ENCODE results near the gene CXCL13. TPM values are rescaled to one million over a fixed set of nuclear protein-coding genes. Genes with fewer than 3 reads are reported as not detected.

CXCL13 gene
- total and polyA plus RNA-seq, 2 donors = 1.9 to 55.3 TPM

Other genes starting within 250 kb of the CXCL13 start
- 39.4 TPM for gene CNOT6L, start 213.5 kb downstream of the CXCL13 start, total RNA-seq
- gene CNOT6L, start 213.5 kb downstream of the CXCL13 start, polyA plus RNA-seq = 28.4 TPM

All from thymus (tissue), 2 donors.